ENCODE results near the gene FGF1.

FGF1 gene

GRCh38 chr5:142685418-142686209 is at the start of gene FGF1:
TSS of gene FGF1 (minus strand) at chr5:142686090. CDS start at chr5:142614127, 71,963 bp downstream.
- no peak for DNase-seq

GRCh38 chr5:142727735-142728047 is 41.8 kb upstream of the FGF1 start:
- no peak for DNase-seq

- peak; percentile 56 for DNase-seq
Observed at GRCh38 chr5:142726188-142726731, 40.4 kb upstream of the FGF1 start.

- no peak for DNase-seq
Observed at GRCh38 chr5:142725231-142726187, 39.6 kb upstream of the FGF1 start.

- DNase-seq: no peak
Observed at GRCh38 chr5:142724821-142725220, 38.9 kb upstream of the FGF1 start.

GRCh38 chr5:142722896-142723295 is 37.0 kb upstream of the FGF1 start:
- DNase-seq: no peak

GRCh38 chr5:142722146-142722545 is 36.3 kb upstream of the FGF1 start:
- DNase-seq: no peak

GRCh38 chr5:142720641-142721271 is 34.9 kb upstream of the FGF1 start:
- DNase-seq: no peak

- DNase-seq: no peak
Observed at GRCh38 chr5:142719836-142720370, 34.0 kb upstream of the FGF1 start.

- no peak for DNase-seq
Observed at GRCh38 chr5:142717582-142718215, 31.8 kb upstream of the FGF1 start.

GRCh38 chr5:142716963-142717362 is 31.1 kb upstream of the FGF1 start:
- no peak for DNase-seq

- DNase-seq: no peak
Observed at GRCh38 chr5:142715291-142715690, 29.4 kb upstream of the FGF1 start.

- peak; percentile 60 for DNase-seq
Observed at GRCh38 chr5:142713121-142713706, 27.3 kb upstream of the FGF1 start.

GRCh38 chr5:142703153-142703552 is 17.3 kb upstream of the FGF1 start:
- no peak for DNase-seq

GRCh38 chr5:142701673-142702311 is 15.9 kb upstream of the FGF1 start:
- DNase-seq: no peak

- DNase-seq: no peak
Observed at GRCh38 chr5:142700566-142700965, 14.7 kb upstream of the FGF1 start.

GRCh38 chr5:142699184-142699720 is 13.4 kb upstream of the FGF1 start:
- DNase-seq: peak; percentile 11

- no peak for DNase-seq
Observed at GRCh38 chr5:142698447-142699183, 12.7 kb upstream of the FGF1 start.

- DNase-seq: no peak
Observed at GRCh38 chr5:142697356-142698255, 11.7 kb upstream of the FGF1 start.

All from SIG-M5 (cell line).